HUDEP-2 (cell line): Measurements from ENCODE around the gene APLN.

Source experiments
- DNase-seq, 76 experiments: peaks; one replicate each; lab custom pipeline; 2025; ENCODE audit not compliant: unreplicated experiment in 76 of 76; lab: John Stamatoyannopoulos, UW

APLN gene

DNA sequence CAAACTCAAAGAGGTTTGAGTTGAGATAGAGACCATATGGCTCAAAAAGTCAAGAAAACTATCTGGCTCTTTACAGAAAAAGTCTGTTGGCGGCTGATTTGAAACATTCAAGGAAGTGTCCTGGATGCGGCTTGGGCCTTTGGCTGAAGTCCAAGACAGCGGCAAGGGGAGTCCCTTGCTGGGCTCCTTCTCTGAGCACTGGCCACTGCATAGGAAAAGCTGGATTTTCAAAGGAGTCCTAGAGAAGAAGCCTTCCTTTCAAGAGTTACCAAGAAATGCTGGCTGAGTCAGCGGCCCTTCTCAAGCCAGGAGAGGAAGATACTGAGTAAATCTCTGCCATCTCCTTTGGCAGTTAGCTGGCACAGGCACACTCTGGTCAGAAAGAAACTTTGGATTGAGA lies 12.1 kb downstream of the APLN start:
- no peak for DNase-seq

DNA sequence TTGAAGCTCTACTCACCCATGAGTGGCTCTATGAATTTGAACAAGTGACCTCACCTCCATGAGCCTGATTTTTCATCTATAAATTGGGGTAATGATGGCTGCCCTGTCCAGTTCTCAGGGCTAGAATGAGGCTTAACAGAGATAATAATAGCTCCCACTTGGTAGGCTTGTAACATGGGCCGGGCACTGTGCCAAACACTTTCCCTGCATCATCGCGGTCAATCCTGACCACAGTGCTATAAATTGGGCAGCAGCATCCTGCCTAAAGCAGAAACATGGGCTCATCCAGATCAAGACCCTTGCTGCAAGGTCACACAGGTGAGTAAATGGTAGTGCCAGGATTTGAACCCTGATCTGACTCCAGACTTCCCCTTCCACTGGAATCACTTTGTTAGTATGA lies 12.8 kb downstream of the APLN start:
- no peak for DNase-seq

DNA sequence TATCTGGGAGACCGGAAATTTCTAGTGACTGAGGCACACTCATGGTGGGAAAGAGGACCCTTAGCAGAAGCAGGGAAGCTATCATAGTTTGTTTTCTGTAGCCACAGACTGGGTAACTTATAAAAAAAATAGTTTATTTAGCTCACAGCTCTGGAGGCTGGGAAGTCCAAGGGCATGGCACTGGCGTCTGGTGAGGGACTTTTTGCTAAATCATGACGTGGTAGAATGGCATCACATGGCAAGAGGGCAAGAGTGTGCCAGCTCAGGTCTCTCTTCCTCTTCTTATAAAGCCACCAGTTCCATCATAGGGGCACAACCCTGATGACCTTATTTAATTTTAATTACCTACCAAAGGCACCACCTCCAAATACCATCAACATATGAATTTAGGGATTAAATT lies 13.3 kb downstream of the APLN start:
- no peak for DNase-seq

DNA sequence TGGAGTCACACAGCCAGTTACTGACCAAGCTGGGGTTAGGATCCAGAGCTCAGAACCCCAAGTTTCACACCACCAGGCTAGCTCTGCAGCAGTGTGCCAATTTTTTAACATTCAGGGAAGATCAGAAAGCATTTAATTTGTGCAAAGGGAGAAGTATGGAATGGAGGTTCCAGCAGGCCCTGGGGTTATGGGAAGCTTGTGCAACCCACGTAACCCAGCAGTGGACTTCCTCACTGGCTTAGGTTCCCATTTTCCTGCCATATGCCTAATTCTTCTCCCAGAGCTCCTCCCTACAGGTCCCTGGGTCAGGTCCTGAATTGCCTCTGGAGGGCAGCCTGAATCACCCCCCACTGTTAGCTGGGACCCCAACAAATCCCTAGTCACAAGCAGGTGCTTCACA lies 14.0 kb downstream of the APLN start:
- no peak for DNase-seq

DNA sequence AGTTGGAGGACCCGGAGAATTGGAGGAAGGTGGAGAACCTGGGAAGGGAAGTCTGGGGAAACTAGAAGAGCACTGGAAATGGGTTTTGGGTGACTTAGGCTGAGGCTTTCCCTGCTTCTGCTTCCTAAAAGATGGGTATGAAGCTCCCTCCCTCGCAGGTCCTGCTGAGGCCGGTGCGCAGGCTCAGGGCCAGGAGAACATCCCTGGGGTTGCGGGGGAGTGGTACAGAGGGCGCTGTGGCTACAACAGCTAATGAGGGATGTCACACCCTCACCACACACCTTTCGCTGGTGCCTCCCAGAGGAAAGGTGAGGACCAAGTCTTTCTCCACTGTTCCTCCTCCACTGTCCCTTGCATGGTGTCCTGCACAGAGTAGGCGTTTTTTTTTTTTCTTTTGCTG lies 15.8 kb downstream of the APLN start:
- DNase-seq = no peak

DNA sequence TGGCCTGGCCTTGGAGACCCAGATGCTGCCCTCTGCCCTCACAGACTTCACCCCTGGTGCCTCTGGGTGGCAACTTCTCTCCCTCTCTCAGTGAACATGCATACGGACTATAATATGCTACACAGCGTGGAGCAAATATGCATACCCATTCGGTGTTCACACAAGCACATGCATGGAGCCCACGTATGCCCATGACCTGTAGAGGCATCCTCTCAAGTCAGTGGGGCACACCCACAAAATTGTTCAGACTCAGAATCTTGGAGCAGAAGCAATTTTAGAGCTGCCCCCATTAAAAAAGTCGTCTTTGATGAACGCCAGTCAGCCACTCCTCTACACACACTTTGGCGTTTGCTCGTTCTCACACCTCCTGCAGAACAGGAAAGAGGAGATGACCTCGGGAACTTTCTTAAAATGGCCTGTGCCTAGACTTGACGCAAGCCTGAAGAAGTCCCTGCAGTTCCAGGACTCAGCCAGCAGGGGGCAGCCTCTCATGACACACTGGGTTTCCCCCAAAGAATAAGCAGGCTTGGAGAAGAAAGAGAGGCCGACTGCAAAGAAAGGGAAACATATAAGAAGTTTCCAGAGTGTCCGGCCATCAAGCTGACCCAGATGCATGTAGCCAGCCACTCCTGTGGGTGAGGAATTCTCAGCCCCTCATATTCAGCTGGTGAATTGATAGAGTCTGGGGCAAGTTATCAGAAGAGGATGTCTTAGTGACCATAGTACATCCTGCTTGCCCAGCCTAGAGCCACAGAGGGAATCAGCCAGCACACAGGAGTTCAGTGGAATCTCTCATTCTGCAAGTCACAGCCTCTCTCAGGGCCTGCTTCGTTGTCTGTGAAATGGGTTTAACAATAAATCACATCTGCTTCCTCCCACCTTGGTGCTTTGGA lies 17.3 kb downstream of the APLN start:
- DNase-seq = peak in 53 of 76 experiments; percentile 0 to 62 (median 22)

DNA sequence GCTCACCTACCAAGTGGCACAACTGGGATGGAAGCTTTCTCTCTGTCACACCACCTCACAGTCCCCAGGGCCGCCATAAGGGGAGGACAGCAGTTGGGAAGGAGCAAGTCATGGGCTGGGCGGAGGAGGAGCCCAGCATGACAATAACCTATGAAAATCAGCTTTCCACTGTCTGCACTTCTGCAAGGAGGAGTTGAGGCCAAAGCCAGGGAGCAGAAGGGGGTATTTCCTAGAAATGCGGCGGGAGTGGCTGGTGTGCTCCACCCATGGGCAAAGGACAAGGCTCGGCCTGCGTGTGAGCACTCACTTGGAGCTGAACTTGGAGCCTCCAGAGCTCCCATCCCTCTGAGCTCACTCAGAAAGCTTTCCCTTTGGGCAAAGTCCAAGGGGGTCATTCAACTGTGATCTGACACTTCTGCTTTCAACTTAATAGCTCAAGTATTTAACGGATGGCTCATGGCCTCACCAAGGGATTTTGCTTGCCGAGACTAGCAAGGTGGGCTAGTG lies 18.5 kb downstream of the APLN start:
- no peak for DNase-seq

DNA sequence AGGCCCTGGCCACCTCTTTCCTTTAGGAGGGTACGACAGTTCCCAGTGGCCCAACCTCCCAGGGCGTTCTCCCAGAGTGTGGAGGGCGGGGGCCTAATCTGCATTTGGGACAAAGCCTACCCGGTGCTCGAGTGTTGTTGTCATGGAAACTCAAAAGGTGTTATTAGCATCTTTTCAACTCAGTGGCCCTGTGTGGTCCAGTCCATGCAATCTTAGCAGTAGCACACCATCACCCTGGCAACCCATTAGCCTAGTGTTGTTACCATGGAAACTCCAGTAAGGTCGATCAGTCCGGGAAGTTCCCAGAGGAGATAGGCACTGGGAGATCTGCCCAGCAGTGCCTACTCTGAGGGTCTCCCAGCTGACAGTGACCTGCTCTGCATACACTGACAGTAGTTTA lies 20.2 kb downstream of the APLN start:
- no peak for DNase-seq

DNA sequence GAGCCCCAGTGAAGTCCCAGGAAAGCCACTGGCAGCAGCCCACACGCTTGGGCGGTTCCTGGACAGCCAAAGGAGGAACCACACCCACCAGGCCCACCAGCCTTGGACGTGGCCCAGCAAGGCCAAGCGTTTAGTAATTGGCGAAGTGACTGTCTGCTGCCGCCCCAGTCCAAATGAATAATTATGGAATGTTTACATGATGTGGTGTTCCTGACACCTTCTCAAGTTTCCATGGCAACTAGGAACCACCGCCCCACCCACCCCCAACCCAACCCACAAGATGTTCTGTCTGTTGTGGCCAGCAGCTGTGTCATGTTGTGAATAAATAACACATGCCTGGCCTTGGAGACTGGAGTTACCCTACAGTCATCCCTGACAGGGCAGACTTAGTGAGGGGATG lies 22.3 kb downstream of the APLN start:
- DNase-seq = peak in 24 of 76 experiments; percentile 0 to 46 (median 6)

DNA sequence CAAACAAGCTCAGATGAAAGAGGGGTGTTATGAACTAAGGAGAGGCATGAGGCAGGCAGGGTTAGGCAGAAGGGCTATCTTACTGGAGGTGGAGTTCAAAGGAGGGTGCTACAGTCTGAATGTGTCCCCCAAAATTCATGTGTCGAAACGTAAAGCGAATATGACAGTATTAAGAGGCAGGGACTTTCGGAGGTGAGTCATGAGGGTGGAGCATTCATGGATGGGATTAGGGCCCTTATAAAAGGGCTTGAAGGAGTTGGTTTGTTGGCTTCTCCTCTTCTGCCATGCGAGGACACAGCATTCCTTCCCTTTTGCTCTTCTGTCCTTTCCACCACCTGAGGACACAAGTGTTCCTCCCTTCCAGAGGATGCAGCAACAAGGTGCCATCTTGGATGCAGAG lies 22.9 kb downstream of the APLN start:
- DNase-seq = no peak

DNA sequence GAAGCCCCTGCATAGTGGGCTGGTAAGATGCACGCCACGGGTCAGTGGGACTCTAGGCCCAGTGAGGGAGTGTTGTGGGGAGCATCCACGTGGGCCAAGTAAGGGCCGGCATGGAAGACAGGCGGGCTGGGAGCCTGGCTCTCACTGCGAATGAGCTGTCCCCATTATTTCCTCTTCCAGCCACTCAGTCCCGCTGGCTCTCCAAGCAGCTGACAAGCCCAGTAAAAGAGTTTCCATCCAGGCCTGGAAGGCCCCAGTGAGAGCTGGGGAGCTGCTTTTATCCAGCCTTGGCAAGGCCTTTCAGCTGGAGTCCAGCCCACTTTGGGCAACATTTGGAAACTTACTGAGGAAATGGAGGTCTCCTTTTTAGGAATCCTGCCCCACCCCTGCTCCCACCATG lies 24.9 kb downstream of the APLN start:
- no peak for DNase-seq

DNA sequence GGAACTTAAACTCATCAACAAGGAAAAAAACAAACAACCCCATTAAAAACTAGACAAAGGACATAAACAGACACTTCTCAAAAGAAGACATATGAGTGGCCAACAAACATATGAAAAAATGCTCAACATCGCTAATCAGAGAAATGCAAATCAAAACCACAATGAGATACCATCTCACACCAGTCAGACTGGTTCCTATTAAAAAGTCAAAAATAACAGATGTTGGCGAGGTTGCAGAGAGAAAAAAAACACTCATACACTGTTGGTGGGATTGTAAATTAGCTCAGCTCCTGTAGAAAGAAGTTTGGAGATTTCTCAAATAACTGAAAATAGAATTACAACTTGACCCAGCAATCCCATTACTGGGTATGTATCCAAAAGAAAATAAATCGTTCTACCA lies 28.7 kb downstream of the APLN start:
- no peak for DNase-seq

DNA sequence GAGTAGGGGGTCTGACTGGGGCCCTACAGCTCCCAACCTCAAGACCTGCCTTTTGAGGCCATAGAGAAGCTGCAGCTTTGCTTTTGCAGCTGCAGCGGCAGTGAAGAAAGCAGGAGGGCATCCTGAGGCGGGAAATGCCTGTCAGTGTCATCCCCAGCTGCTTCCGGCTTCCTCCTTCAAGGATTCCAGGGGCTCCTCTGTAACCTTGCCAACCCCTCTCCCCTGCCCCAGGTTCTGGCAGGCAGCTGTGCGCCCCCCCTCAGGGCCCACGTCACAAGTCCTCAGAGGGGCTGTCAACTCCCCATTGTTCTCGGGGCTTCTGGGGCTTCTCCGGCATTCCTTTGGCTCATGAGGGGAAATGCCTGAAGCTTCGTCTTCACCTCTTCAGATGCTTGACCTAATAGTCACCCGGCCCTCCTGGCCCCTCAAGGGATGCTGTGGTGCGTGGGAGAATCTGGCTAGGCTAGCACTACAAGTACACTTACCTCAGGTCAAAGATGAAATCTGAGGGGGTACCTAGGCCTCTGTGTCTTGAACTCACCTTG lies 31.9 kb downstream of the APLN start:
- no peak for DNase-seq

DNA sequence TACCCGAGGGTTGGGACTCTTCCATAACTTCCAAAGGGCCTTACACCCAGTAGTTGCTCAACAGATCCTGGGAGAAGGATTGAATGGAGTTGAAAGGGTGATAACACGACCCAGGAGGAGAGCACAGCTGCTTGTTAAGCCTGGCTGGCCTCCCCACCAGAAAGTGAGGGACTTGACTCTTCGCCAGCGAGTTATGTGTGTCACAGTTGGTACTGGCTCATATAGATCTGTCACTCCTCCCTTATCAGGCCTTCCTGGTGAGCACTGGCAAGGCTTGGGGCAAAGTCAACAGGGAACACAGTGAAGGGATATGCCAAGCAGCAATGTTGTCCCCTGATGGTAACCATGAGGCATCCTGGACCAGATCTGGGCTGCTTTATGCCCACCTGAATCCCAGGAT lies 35.8 kb downstream of the APLN start:
- DNase-seq = peak in 72 of 76 experiments; percentile 2 to 76 (median 33)

DNA sequence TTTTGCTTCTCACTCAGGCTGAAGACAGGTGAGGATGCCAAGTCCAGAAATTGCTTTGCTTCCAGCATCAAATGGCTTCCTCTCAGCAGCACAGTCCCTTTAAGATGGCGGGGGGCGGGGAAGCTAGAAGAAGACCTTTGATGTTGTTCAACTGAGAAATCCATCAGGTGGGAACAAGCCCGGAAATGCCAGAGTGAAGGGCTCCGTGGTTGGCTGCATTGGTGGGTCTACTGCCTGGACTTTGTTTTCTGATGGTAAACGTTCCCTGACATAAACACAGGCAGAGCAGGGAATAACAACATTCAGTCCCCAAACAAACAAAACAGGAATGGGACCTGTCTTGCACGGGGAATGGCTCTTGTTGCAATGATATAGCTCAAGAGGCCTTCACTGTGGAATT lies 37.3 kb downstream of the APLN start:
- DNase-seq = no peak

DNA sequence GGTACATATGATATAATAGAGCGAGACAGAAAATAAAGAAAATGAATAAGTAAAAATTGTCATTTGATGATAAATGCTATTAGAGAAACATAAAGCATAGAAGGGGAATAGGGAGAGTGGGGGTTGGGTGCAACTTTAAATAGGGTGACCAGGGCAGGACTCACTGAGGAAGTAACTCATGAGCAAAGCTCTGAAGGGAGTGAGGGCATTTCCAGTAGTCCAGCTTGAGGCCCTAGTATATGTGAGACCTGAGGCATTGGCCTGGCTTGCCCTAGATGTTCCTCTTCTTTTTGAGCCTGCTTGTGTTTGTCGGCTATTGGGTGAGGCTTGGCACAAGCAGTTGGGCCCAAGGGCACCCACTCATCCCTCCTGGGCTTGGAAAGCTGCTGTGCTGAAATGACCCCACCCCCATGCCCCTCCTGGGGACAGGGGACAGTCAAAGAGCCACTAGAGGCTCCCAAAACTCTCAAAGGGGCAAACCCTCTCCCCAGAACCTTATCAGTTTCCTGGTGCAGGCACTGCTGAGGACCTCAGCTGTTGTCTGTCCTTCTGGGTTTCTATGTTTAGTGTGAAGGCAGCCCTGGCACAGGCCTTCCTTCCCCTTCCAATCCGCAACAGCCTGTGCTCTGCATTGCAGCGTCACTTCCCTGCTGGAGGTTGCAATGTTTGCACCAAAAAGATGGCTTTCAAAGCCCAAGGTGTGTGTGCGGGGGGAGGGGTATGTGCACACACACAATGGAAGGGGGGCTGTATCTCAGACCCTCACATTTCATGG lies 40.1 kb downstream of the APLN start:
- DNase-seq = no peak

DNA sequence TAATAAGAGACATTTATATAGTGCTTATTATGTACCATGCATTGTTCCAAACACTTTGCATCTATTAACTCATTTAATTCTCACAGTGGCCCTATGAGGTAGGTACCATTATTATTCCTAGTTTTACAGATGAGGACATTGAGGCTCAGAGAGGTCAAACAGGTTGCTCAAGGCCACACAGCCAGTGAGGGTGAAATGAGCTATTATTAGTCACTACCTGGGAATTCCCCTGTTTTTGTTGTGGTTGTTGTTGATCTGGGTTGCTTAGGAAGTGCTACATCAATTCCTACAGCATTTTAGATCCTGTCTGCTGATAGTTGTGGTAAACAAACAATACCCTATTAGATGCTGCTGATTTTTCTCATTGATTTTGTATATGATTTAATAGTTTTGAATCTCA lies 41.2 kb downstream of the APLN start:
- no peak for DNase-seq

DNA sequence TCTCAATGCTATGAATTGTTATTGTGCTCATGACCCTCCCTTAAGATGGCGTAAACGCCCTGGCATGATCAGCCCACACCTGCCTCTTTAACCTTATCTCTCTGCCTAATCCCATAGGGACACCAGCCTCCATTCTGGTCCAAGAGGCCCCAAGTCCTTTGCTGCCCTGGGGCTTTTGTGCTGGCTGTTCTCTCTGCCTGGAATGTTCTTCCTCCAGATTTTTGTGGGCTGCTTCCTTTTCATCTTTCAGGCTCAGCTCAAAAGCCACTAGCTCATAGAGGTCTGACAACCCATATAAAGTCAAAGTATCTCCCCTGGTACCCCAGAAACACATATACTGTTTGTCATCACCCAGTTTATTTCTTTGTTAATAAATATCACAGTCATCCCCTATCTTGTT lies 42.4 kb downstream of the APLN start:
- no peak for DNase-seq

DNA sequence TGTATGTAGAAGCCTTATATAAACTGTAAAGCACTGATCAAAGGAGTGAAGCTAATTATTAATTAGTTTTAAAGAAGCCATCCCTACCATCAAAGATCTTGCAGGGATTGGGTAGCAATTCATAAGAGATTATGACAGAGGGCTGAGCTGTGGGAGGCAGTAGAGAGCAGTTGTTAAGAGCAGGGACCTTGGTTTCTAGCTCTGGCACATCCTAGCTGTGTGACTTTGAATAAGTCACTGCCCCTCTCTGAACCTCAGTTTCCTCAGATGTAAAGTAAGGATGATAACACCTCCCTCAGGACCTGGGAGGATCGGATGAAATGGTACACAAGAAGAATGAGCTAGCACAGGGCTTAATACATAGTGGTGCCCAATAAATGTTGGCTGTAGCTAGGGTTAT lies 45.4 kb downstream of the APLN start:
- no peak for DNase-seq

DNA sequence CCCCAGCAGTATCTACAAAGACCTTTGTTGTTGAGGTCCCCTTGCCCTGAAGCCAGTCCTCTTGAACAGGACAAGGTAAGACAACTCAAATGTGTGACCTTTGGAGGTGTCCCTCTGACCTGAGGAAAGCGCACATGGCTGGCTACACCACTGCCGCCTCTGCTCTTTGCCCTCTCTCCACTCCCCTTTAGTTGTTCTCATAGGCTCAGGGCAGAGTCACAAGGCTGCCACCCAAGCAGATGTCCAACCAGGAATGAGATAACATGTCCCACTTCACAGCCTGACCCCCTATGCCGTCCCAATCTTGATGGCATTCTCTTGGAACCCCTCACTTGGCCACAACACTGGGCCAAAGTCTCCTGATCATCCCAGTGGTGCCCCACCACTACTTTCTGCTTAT lies 46.3 kb downstream of the APLN start:
- peak in 1 of 76 experiments; percentile 7 for DNase-seq

DNA sequence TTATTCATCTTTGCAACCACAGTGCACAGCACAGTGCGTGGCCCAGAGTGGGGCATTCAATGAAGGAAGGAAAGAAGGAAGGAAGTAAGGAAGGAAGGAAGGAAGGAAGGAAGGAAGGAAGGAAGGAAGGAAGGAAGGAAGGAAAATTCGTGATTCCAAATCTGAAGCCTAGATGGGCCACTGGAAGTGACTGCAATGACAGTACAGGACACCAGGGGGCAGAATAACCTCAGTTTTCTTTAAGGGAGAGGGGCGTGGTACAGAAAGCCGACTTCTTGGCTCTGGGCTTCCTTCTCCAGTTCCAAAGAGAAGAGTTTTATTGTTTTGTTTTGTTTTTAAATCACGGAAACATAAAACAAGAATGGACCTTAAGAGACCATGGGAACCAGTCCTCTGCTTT lies 47.8 kb downstream of the APLN start:
- peak in 33 of 76 experiments; percentile 0 to 47 (median 8) for DNase-seq
